GM21360 (cell line): ENCODE measurements around the gene MACROD1.

ENCODE experiments used
- ATAC-seq: cut with Tn5 transposase; IDR thresholded peaks from one replicate; pipeline ENCODE4 v1.9.1; 2021; ENCODE audit warnings: mild to moderate bottlenecking, moderate library complexity; ENCODE audit not compliant: unreplicated experiment

The MACROD1 gene

DNA sequence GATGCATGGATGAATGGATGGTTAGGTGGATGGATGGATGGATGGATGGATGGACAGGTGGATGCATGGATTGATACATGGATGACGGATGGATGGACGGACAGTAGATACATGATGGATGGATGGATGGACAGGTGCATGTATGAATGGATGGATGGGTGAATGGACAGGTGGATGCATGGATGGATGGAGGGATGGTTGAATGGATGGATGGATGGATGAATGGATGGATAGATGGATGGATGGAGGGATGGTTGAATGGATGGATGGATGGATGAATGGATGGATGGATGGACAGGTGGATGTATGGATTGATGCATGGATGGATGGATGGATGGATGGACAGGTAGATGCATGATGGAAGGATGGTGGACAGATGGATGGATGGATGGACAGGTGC lies 51.7 kb downstream of the MACROD1 start:
- no peak for ATAC-seq

GRCh38 chr11:64113462-64113780 lies 52.5 kb downstream of the MACROD1 start:
- no peak for ATAC-seq

DNA sequence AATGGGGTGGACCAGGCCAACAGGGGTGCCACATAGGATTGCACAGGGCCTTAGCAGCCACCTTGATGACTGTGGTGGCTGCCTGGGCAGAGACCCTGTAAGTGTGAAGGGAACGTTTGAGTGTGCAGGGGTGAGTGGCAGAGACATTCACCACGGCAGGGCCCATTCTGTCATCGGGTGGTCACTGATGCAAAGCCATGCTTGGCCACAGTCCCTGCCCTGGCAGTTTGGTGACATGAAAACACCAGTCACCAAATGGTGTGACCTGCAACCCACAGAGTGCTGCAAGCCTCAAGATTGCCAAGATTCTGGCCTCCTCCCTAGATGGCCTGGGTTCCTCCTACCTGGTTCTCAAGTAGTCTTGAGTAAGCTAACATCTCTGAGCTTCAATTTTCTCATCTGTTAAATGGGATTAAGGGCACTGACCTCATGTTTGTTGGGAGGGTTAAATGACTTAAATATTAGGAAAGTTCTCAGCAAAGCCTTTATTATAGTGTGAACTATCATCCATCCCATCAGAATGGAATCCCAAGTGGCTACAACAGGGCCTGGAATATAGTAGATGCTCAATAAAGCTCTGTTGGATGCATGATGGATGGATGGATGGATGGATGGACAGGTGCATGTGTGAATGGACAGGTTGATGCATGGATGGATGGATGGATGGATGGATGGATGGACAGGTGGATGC lies 53.0 kb downstream of the MACROD1 start:
- no peak for ATAC-seq

DNA sequence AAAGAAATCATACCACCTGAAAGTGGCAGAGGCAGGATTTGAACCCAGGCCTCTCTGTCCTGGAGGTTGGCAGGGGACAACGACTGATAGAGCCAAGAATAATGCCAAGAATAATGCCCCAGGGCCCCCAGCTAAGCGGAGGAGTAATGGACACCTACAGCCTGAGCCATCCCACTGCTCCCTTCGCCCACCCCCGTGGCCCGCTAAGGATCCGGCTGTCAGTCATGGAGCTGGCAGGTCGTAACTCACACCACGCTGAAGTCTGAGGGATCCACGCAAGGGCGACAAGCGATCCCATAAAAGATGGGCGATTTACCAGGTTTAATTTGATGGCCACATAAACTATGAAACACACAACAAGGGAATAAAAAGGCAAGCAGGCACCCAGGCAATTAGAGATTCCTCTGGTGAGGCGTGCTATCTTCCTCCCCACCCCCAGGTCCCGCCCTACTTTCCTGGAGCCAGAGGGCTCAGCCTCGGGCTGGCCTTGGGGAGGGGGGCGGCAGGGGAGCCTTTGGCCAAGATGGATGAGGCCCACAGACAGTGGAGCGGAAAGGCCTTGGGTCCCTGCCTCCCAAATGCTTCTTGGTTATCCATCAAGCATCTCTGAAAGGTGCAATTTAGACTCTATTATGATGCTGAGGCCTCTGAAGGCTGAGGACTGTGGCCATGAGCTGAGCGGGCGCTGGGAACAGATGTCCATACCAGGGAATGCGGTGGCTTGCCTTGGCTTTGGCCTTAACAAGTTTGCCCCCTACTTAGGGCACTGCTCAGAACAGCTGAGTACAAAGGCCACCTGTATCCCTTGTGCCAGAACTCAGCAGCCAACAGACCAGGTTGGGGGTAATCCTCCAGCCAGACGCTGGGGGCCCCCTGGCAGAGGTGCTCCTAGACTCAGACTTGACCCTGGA lies 55.2 kb downstream of the MACROD1 start:
- no peak for ATAC-seq

- ATAC-seq, result no peak
Observed at GRCh38 chr11:64109332-64109731, 56.6 kb downstream of the MACROD1 start.

- no peak for ATAC-seq
Observed at GRCh38 chr11:64107303-64107702, 58.6 kb downstream of the MACROD1 start.

DNA sequence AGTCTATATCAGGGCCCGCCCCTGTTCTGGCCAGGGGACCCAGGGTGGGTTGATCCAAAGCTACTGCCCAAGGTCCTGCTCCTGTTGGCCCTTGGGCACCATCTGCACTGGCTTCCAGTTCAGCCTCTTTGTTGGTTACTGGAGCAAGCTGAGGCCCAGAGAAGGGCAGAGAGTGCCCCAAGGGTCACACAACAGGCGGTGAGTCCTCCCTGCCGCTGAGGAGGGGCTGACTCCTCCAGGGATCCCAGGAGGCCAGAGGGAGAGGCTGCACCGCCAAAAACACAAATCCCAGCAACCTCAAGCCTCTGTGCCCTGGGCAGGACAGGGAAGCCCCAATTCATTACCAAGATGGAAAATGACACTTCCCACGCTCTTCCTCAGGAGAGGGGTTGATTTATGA lies 61.3 kb downstream of the MACROD1 start:
- ATAC-seq, result no peak

- ATAC-seq, result no peak
Observed at GRCh38 chr11:64103277-64103985, 62.5 kb downstream of the MACROD1 start.

- no peak for ATAC-seq
Observed at GRCh38 chr11:64102005-64102738, 63.7 kb downstream of the MACROD1 start.

- no peak for ATAC-seq
Observed at GRCh38 chr11:64101461-64101860, 64.5 kb downstream of the MACROD1 start.

- ATAC-seq, result no peak
Observed at GRCh38 chr11:64100782-64101353, 65.0 kb downstream of the MACROD1 start.

GRCh38 chr11:64100360-64100759 lies 65.6 kb downstream of the MACROD1 start:
- ATAC-seq, result no peak

GRCh38 chr11:64099436-64099835 lies 66.5 kb downstream of the MACROD1 start:
- ATAC-seq, result no peak

DNA sequence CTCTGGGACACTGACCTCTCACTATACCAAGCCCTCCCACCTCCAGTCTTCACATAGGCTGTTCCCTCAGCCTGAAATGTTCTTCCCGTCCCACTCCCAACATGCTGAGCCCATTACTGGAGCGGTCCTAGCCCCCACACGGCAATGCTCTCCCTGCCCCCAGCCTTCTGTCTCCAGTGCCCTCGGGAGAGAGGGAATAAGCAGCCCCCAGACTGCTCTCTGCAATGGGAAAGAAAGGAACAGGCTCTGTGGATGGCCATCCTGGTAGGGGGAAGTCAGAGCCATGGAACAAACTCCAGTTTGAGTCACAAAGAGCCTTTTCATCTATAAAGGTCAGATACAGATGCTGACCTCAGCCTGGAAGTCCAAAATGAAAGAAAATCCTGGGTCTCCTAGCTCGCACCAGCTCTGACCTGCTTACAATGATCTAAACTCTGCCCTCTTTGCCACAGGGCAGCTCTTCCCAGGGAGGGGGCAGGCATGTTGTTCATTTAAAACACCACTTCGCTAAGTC lies 67.5 kb downstream of the MACROD1 start:
- no peak for ATAC-seq

GRCh38 chr11:64097468-64098317 lies 68.2 kb downstream of the MACROD1 start:
- no peak for ATAC-seq

DNA sequence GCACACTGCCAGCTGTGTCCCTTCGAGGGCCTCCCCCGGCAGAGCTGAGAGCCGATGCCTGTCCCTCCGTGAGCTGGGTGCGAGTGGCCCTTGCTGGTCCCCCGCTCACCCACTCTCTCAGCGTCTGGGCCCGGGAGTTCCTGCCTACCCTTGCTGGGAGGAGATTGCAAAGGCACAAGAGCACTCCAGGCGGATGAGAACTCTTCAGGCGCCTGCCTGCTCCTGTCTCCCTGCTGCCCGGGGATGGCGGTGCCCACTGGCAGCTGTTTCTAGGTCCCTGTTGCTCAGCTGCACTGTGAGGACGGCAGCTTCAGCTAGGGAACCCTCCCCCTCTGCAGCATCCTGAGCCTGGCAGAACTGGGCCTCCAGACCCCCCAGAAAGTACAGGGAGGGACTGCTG lies 69.1 kb downstream of the MACROD1 start:
- no peak for ATAC-seq

- no peak for ATAC-seq
Observed at GRCh38 chr11:64095949-64096348, 70.0 kb downstream of the MACROD1 start.

DNA sequence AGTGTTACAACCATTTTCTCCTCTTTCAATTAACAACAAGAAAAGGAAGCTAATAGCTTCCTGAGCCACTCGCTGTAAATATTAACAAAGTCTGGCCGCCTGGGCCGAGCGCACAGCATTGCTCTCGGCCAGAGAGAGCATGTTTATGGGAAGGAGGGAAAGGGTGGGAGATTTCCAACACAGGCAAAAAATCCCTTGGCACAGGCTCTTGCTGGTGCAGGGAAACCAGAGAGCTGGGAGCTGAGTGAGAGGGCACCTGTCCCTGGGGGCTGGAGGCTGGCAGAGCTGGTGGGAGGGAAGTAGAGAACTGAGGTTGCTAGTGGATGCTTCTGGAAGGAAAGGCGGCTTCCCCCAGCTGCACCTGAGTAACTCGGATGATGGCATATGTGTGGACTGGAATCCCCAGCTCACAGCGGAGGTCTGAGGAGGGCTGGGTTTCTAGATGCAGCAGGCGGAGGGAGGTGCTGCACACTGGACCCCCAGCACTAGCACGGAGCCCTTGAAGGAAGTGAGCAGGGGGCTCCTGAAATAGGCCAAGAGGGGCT lies 70.6 kb downstream of the MACROD1 start:
- no peak for ATAC-seq
